ENCODE results near the gene USF1.
"Not testable (repeated sequence)": the region's sequence is repeated elsewhere in the genome, so short reads cannot be mapped to it uniquely, and the experiment has no call there.

Gene USF1

DNA sequence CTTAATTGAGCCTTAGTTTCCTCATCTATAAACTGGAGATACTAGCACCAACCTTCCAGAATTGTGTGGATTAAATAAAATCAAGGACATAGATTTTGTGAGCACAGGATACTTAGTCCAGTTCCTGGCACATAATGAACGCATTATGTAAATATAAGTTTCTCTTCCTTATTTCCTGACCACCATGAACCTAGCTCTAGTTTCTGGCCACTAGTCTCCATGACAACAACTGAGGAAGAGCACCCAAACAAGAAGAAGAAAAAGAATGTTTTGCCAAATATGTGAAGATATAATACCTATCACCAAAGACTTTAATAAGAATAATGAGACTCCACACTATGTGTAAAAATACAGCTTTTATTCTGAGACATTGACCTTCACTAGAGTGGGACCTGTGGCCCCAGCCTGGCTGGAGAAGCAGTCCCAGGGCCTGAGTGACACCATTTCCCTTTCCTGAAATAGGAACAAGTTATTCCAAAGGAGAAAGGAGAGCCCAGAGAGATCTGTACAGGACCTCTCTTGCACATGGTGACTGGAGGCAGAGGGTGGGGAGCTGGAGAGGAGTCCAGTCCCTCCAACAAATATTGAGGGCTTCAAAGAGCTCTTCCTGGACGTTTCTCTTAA lies 940 bp upstream of the USF1 start:
- no peak for DNase-seq

- DNase-seq = peak; percentile 86
These were observed 655 bp downstream of the USF1 start for GRCh38 chr1:161044908-161045735.

DNA sequence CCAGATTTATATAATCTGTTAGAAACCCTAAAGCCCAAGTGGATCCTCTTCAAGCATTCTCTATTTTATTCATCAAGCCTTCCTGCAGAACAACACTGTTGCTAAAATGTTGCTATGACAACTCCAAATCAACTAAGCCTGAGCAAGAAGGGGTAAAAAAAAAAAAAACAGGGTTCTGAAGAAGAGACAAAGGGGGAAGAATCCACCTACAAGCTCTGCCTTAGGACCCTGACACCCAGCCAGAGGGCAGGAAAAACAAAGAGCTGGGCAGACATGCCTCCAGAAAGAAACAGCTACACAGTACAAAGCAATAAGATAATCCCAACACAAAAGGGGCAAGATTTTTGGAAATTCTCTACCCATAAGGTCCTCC lies 1.3 kb downstream of the USF1 start:
- no peak for DNase-seq

GRCh38 chr1:161039546-161039945 lies 6.2 kb downstream of the USF1 start:
- no peak for DNase-seq

DNA sequence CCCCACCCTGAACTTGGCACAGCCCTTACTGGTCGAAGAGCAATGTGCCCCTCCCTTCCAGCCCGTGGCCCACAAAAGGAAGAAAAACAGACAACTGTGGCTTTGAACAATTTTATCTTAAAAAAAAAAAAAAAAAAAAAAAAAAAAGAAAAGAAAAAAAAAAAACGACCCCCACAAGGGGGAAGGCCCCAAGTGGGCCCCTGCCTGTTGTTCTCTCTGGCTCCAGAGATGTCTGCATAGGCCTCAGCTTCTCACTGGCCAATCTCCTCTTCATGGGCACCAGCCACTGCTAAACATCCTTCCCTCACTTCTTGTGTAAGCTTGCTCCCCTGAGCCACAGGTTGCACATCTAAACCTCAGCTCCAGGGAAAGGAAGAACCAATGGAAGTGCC lies 6.6 kb downstream of the USF1 start:
- DNase-seq = no peak

- peak; percentile 88 for DNase-seq
These were observed 7.1 kb downstream of the USF1 start, which contains the start of gene TSTD1 for GRCh38 chr1:161038523-161039153. Gene TSTD1, minus strand, starts transcription at chr1:161038964. Its CDS starts 75 bp downstream, at chr1:161038889.

DNA sequence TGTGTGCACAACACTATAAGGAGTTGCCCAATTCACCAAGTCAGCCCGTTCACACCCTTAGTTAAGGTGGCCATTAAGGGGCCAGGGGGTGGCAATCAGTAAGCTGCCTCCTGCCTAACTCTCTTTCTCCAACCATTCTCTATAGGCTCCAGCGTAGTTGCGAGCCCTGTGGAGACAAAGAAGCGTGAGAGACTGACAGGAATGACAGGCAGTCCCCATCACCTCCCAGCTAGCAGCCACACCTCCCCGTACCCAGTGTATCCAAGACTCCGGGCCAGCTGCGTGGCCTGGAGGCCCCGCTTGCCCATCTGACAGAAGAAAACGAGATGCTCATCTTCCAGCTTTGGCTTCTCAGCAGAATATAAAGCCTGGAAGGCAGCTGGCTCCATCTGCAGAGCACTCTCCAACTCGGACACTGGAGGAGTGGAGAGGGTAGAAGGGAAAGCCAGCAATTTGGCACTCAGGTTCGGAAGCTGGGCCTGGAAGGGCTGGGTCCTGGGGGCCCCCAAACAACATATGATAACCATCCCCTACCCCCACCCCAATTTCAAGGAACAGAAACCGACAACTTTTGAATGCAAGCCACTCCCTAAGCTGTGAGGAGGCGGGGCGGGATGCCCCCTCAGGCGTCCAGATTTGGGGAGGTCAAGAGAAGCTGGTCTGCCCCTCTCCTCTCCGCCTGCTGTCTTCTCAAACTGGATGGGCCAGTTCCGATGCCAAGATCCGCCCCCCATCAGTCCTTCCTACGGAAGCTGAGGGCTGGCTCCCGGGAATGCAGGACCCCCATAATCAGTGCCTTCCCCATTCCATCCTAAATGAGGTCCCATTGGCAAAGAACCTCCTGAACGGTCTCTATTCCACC lies 7.9 kb downstream of the USF1 start:
- DNase-seq = peak; percentile 46

DNA sequence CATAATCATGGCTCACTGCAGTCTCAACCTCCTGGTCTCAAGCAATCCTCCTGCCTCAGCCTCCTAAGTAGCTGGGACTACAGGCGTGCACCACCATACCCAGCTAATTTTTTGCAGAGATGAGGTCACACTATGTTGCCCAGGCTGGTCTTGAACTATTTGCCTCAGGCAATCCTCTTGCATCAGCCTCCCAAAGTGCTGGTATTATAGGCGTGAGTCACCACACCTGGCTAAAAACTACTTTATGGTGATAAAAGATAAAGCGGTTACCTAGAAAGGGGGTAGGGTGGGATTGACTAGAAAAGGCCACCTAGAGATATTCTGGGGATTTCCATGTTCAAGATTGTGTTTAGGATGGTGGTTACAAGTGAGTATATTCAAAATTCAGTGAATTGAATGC lies 12.0 kb downstream of the USF1 start:
- no peak for DNase-seq

DNA sequence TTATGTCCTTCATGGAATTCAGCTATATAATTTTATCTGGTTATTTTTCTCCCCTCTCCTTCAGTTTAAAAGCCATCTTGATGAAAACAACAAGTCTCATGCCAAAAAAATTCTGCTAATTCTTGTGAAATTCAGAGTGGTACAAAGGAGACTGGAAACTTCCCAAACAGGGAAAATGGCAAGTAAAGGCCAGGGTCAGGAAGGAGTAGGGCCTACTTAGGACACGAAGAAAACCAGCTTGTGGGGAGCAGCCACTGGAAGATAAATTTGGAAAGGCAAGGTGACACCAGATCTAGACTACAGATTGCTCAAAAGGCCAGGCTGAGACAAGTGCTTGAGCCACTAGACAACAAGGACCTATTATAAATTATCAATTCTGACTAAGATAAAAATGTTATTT lies 13.4 kb downstream of the USF1 start:
- no peak for DNase-seq

DNA sequence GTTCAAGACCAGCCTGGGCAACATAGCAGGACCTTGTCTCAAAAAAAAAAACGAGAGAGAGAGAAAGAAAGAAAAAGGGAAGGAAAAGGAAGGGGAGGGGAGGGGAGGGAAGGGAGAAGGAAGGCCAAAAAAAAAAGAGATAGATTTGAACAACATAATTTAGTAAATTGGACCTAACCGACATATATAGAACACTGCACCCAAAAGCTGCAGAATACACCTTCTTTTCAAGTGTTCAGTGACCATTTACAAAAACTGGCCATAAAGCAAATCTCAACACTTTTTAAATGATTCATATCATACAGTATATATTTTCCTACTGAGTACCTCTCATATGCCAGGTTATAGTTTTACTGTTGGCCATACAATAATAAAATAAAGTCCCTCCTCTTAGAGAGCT lies 13.9 kb downstream of the USF1 start:
- no peak for DNase-seq

GRCh38 chr1:161029466-161029865 lies 16.3 kb downstream of the USF1 start:
- DNase-seq = not testable (repeated sequence)

GRCh38 chr1:161026954-161027353 lies 18.8 kb downstream of the USF1 start:
- not testable (repeated sequence) for DNase-seq

DNA sequence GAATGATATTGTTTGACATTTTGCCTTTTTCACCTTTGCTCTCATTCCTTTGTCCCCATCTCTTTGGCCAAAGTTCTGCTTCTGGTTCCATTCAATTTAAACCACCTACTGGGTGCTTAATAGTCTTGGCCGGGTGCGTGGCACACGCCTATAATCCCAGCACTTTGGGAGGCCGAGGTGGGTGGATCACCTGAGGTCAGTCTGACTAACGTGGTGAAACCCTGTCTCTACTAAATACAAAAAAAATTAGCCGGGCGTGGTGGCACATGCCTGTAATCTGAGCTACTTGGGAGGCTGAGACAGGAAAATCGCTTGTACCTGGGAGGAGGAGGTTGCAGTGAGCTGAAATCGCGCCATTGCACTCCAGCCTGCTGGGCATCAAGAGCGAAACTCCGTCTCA lies 23.3 kb downstream of the USF1 start:
- not testable (repeated sequence) for DNase-seq

GRCh38 chr1:161021970-161022353 lies 23.8 kb downstream of the USF1 start:
- peak; percentile 5 for DNase-seq

GRCh38 chr1:161021165-161021969 lies 24.4 kb downstream of the USF1 start:
- DNase-seq = peak; percentile 99

DNA sequence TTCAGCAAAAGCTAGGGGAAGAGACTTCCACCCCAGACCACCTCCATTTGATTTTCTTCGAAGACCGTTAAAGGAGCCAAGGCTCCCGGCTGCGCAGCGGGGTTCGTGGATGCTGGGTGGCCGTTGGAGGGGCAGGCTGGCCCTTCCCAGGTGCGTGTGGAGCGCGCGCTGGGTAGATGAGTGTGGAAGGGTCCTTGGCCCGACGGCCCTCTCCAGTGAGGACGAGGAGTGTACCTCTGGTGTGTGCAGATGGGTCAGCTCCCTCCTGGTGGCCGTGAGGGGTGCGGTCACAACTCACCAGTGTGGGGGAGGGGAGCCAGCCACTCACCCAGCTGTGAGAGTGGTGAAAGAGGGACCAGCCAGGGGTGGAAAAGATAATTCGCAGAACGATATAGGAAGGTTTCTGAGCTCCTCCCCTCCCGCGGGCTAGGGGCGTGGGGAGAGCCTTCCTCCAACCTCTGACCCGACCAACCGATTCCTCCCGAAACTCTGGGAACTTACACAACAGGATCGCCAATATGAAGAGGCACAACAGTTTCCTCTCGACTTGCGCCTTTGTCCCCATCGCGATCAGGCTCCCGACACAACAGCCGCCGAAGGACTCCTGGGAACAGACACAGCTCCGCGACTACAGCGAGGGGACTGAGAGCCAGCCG lies 25.1 kb downstream of the USF1 start, which contains the start of gene F11R:
Gene F11R, minus strand, starts transcription at position 644 of the 656 bp plus-strand sequence. Its CDS starts 79 bp downstream, at position 565.
- DNase-seq = peak; percentile 81

DNA sequence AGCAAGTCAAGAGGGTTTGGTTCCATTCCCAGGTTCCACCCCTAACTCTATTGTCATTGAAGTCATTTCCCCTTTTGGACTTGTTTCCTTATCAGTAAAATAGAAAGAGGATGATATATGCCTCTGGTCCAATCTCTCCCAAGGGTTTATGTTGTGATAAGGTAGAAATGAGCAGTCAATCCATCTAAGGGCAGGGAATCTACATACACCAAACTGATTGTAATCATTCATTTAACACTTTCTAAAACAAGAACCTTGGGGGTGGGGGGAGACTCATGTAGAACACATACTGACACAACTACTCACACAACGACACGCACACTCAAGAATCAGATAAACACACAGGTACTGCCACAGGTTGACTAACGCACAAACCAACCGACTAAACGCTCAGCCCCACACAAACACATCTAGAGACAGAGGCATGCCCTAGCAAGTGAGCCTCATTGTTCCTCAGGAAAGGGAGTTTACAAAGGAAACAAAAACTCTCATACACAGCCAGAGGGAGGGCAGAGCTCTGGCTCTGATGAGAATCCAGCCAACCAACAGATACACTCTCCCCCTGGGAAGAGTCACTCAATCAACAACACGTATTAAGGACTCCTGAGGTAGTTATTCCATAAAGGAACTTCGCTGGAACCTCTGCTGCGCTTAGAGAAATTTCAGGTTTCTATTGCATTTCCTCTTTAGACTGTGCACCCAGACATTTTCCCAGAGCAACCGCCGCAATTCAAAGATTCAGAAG lies 25.9 kb downstream of the USF1 start:
- DNase-seq = peak; percentile 58

DNA sequence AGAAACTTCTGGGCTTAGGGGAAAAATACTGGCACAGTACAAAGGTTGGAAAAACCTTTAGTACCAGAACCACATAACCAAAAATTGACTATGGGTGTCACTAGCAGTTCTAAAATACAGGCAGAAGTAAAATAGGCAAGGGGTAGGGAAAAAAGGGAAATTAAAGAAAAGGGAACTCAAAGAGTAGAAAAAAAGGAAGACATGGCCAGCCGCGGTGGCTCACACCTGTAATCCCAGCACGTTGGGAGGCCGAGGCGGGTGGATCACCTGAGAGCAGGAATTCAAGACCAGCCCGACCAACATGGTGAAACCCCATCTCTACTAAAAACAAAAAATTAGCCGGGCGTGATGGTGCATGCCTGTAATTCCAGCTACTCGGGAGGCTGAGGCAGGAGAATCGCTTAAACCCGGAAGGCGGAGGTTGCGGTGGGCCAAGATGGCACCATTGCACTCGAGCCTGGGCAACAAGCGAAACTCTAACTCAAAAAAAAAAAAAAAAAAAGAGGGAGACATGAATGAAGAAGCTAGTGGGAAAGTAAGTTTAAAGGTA lies 26.6 kb downstream of the USF1 start:
- not testable (repeated sequence) for DNase-seq

DNA sequence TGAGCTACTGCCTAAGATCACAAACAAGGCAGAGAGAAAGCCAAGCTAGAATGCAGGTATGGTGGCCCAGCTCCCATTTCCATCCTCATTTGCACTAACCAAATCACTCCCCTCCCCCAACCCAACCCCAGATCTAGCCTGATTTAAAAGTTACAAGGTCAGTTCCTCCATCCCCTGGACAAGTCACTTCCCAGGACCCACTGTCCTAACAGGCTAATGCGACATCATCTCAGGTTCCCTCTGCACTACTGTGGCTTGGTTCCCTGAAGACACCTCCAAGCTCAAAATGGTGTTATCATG lies 27.2 kb downstream of the USF1 start:
- DNase-seq = no peak

Measured in NCI-H146 (cell line).